ENCODE measurements around the gene DIAPH3.

Gene DIAPH3

GRCh38 chr13:59706101-59706976 lies 457.4 kb downstream of the DIAPH3 start:
- no peak overlapping the region for H3K18ac ChIP-seq (ENCODE audit: low read depth in 1 of 2, low read length in 2 of 2)
- no peak overlapping the region for H3K4me2 ChIP-seq (ENCODE audit: low read length, poor library complexity, severe bottlenecking)
- H3K4me1 ChIP-seq (ENCODE audit: control insufficient read depth, insufficient read depth, low read depth, low read length) = no peaks in the 10 kb centered on the region
- H3K14ac ChIP-seq (ENCODE audit: low read length in 2 of 2) = no peak overlapping the region
- H3K79me1 ChIP-seq (replicated peaks; ENCODE audit: low read length, poor library complexity, severe bottlenecking) = peaks cover 3% of the 10 kb centered on the region
- H4K8ac ChIP-seq (ENCODE audit: low read length) = no peak overlapping the region
- H2AK5ac ChIP-seq (ENCODE audit: low read length, severe bottlenecking) = no peak overlapping the region
- H2AFZ ChIP-seq (ENCODE audit: low read depth, low read length) = no peak overlapping the region
- no peak overlapping the region for H3K27ac ChIP-seq (ENCODE audit: low read length, poor library complexity, severe bottlenecking)
- no peak overlapping the region for H3K4me3 ChIP-seq (ENCODE audit: insufficient read depth in 1 of 2, low read depth in 1 of 2, low read length in 2 of 2)
- no peaks in the 10 kb centered on the region for H3K36me3 ChIP-seq (ENCODE audit: control insufficient read depth in 1 of 2, insufficient read depth in 2 of 2, low read depth in 1 of 2, low read length in 2 of 2)
- H3K27me3 ChIP-seq (ENCODE audit: control insufficient read depth in 1 of 2, insufficient read depth in 1 of 2, low read length in 2 of 2) = no peaks in the 10 kb centered on the region
- H4K91ac ChIP-seq (ENCODE audit: low read length) = no peak overlapping the region
- no peak overlapping the region for H3K9ac ChIP-seq (ENCODE audit: low read length)
- H3K4ac ChIP-seq (ENCODE audit: low read depth in 1 of 2, low read length in 2 of 2) = no peak overlapping the region
- no peak overlapping the region for H2BK120ac ChIP-seq (ENCODE audit: low read depth, low read length)
- WGBS = 100% methylated on average over 1 of the region's 8 CpGs
- no peaks in the 10 kb centered on the region for H3K9me3 ChIP-seq (ENCODE audit: control insufficient read depth, low read length)
- no peak overlapping the region for H2BK5ac ChIP-seq (ENCODE audit: low read depth, low read length, poor library complexity, severe bottlenecking)
- no peak for DNase-seq
- H3K23ac ChIP-seq (ENCODE audit: low read length in 2 of 2) = no peak overlapping the region
- H2BK12ac ChIP-seq (ENCODE audit: low read length in 2 of 2) = no peak overlapping the region
- H2BK15ac ChIP-seq (ENCODE audit: low read depth, poor library complexity, severe bottlenecking) = no peak overlapping the region

- H3K27ac ChIP-seq (ENCODE audit: low read length, poor library complexity, severe bottlenecking) = no peak overlapping the region
- 100% methylated on average over 2 of the region's 3 CpGs for WGBS
- no peak overlapping the region for H4K91ac ChIP-seq (ENCODE audit: low read length)
- H4K8ac ChIP-seq (ENCODE audit: low read length) = no peak overlapping the region
- H2BK12ac ChIP-seq (ENCODE audit: low read length in 2 of 2) = no peak overlapping the region
- H3K9me3 ChIP-seq (ENCODE audit: control insufficient read depth, low read length) = no peaks in the 10 kb centered on the region
- no peak overlapping the region for H3K23ac ChIP-seq (ENCODE audit: low read length in 2 of 2)
- H2BK15ac ChIP-seq (ENCODE audit: low read depth, poor library complexity, severe bottlenecking) = no peak overlapping the region
- no peak overlapping the region for H3K4ac ChIP-seq (ENCODE audit: low read depth in 1 of 2, low read length in 2 of 2)
- H3K4me2 ChIP-seq (ENCODE audit: low read length, poor library complexity, severe bottlenecking) = no peak overlapping the region
- H3K9ac ChIP-seq (ENCODE audit: low read length) = no peak overlapping the region
- no peak overlapping the region for H3K14ac ChIP-seq (ENCODE audit: low read length in 2 of 2)
- peaks cover 2% of the 10 kb centered on the region for H3K79me1 ChIP-seq (replicated peaks; ENCODE audit: low read length, poor library complexity, severe bottlenecking)
- no peak overlapping the region for H2AFZ ChIP-seq (ENCODE audit: low read depth, low read length)
- H3K4me3 ChIP-seq (ENCODE audit: insufficient read depth in 1 of 2, low read depth in 1 of 2, low read length in 2 of 2) = no peak overlapping the region
- H2AK5ac ChIP-seq (ENCODE audit: low read length, severe bottlenecking) = no peak overlapping the region
- H2BK5ac ChIP-seq (ENCODE audit: low read depth, low read length, poor library complexity, severe bottlenecking) = no peak overlapping the region
- H3K18ac ChIP-seq (ENCODE audit: low read depth in 1 of 2, low read length in 2 of 2) = no peak overlapping the region
- DNase-seq = no peak
- no peaks in the 10 kb centered on the region for H3K36me3 ChIP-seq (ENCODE audit: control insufficient read depth in 1 of 2, insufficient read depth in 2 of 2, low read depth in 1 of 2, low read length in 2 of 2)
- H3K4me1 ChIP-seq (ENCODE audit: control insufficient read depth, insufficient read depth, low read depth, low read length) = no peaks in the 10 kb centered on the region
- no peaks in the 10 kb centered on the region for H3K27me3 ChIP-seq (ENCODE audit: control insufficient read depth in 1 of 2, insufficient read depth in 1 of 2, low read length in 2 of 2)
- no peak overlapping the region for H2BK120ac ChIP-seq (ENCODE audit: low read depth, low read length)
These were observed 461.5 kb downstream of the DIAPH3 start for GRCh38 chr13:59702269-59702668.

GRCh38 chr13:59701261-59701660 lies 462.5 kb downstream of the DIAPH3 start:
- no peak overlapping the region for H2BK12ac ChIP-seq (ENCODE audit: low read length in 2 of 2)
- H4K91ac ChIP-seq (ENCODE audit: low read length) = no peak overlapping the region
- H2BK5ac ChIP-seq (ENCODE audit: low read depth, low read length, poor library complexity, severe bottlenecking) = no peak overlapping the region
- H2BK15ac ChIP-seq (ENCODE audit: low read depth, poor library complexity, severe bottlenecking) = no peak overlapping the region
- no peak overlapping the region for H2AFZ ChIP-seq (ENCODE audit: low read depth, low read length)
- H3K9me3 ChIP-seq (ENCODE audit: control insufficient read depth, low read length) = no peaks in the 10 kb centered on the region
- H3K36me3 ChIP-seq (ENCODE audit: control insufficient read depth in 1 of 2, insufficient read depth in 2 of 2, low read depth in 1 of 2, low read length in 2 of 2) = no peaks in the 10 kb centered on the region
- no peaks in the 10 kb centered on the region for H3K27me3 ChIP-seq (ENCODE audit: control insufficient read depth in 1 of 2, insufficient read depth in 1 of 2, low read length in 2 of 2)
- no peak overlapping the region for H3K18ac ChIP-seq (ENCODE audit: low read depth in 1 of 2, low read length in 2 of 2)
- H3K4ac ChIP-seq (ENCODE audit: low read depth in 1 of 2, low read length in 2 of 2) = no peak overlapping the region
- no peaks in the 10 kb centered on the region for H3K4me1 ChIP-seq (ENCODE audit: control insufficient read depth, insufficient read depth, low read depth, low read length)
- H4K8ac ChIP-seq (ENCODE audit: low read length) = no peak overlapping the region
- WGBS = 100% methylated on average over 1 of the region's 2 CpGs
- peaks cover 2% of the 10 kb centered on the region for H3K79me1 ChIP-seq (replicated peaks; ENCODE audit: low read length, poor library complexity, severe bottlenecking)
- H3K4me2 ChIP-seq (ENCODE audit: low read length, poor library complexity, severe bottlenecking) = no peak overlapping the region
- no peak for DNase-seq
- no peak overlapping the region for H2BK120ac ChIP-seq (ENCODE audit: low read depth, low read length)
- no peak overlapping the region for H3K14ac ChIP-seq (ENCODE audit: low read length in 2 of 2)
- no peak overlapping the region for H3K27ac ChIP-seq (ENCODE audit: low read length, poor library complexity, severe bottlenecking)
- no peak overlapping the region for H3K9ac ChIP-seq (ENCODE audit: low read length)
- no peak overlapping the region for H2AK5ac ChIP-seq (ENCODE audit: low read length, severe bottlenecking)
- no peak overlapping the region for H3K23ac ChIP-seq (ENCODE audit: low read length in 2 of 2)
- no peak overlapping the region for H3K4me3 ChIP-seq (ENCODE audit: insufficient read depth in 1 of 2, low read depth in 1 of 2, low read length in 2 of 2)

GRCh38 chr13:59700281-59700680 lies 463.4 kb downstream of the DIAPH3 start:
- DNase-seq = no peak
- H2BK15ac ChIP-seq (ENCODE audit: low read depth, poor library complexity, severe bottlenecking) = no peak overlapping the region
- no peak overlapping the region for H2AK5ac ChIP-seq (ENCODE audit: low read length, severe bottlenecking)
- no peak overlapping the region for H4K8ac ChIP-seq (ENCODE audit: low read length)
- H3K4me2 ChIP-seq (ENCODE audit: low read length, poor library complexity, severe bottlenecking) = no peak overlapping the region
- no peak overlapping the region for H3K9ac ChIP-seq (ENCODE audit: low read length)
- H3K18ac ChIP-seq (ENCODE audit: low read depth in 1 of 2, low read length in 2 of 2) = no peak overlapping the region
- H2BK120ac ChIP-seq (ENCODE audit: low read depth, low read length) = no peak overlapping the region
- H2AFZ ChIP-seq (ENCODE audit: low read depth, low read length) = no peak overlapping the region
- H2BK12ac ChIP-seq (ENCODE audit: low read length in 2 of 2) = no peak overlapping the region
- H3K36me3 ChIP-seq (ENCODE audit: control insufficient read depth in 1 of 2, insufficient read depth in 2 of 2, low read depth in 1 of 2, low read length in 2 of 2) = no peaks in the 10 kb centered on the region
- H2BK5ac ChIP-seq (ENCODE audit: low read depth, low read length, poor library complexity, severe bottlenecking) = no peak overlapping the region
- H3K14ac ChIP-seq (ENCODE audit: low read length in 2 of 2) = no peak overlapping the region
- no peak overlapping the region for H3K23ac ChIP-seq (ENCODE audit: low read length in 2 of 2)
- no peak overlapping the region for H3K4ac ChIP-seq (ENCODE audit: low read depth in 1 of 2, low read length in 2 of 2)
- no peaks in the 10 kb centered on the region for H3K27me3 ChIP-seq (ENCODE audit: control insufficient read depth in 1 of 2, insufficient read depth in 1 of 2, low read length in 2 of 2)
- peaks cover 2% of the 10 kb centered on the region for H3K79me1 ChIP-seq (replicated peaks; ENCODE audit: low read length, poor library complexity, severe bottlenecking)
- 100% methylated on average over 1 of the region's 2 CpGs for WGBS
- no peaks in the 10 kb centered on the region for H3K9me3 ChIP-seq (ENCODE audit: control insufficient read depth, low read length)
- H4K91ac ChIP-seq (ENCODE audit: low read length) = no peak overlapping the region
- H3K4me1 ChIP-seq (ENCODE audit: control insufficient read depth, insufficient read depth, low read depth, low read length) = no peaks in the 10 kb centered on the region
- H3K27ac ChIP-seq (ENCODE audit: low read length, poor library complexity, severe bottlenecking) = peak overlapping the region; percentile 9
- H3K4me3 ChIP-seq (ENCODE audit: insufficient read depth in 1 of 2, low read depth in 1 of 2, low read length in 2 of 2) = no peak overlapping the region

Data from mesenchymal stem cell (in vitro differentiated cells and primary cell).